HepG2 (cell line): ENCODE measurements around the gene SP6. TPM values are rescaled to one million over a fixed set of nuclear protein-coding genes. Genes with fewer than 3 reads are reported as not detected.

Experiments used
- ATAC-seq: fragments of 200-7000 bp; cut with Tn5 transposase; 3 replicates; pipeline ENCODE4 v1.9.1; 2020; ENCODE audit warnings: mild to moderate bottlenecking, moderate library complexity
- BruUV-seq: library from RNA; stranded (reverse); fragments of 400-500 nt; replicated peaks from 2 replicates; lab custom pipeline; 2021; lab: Mats Ljungman, UMichigan
- CTCF ChIA-PET: fragments of 300-600 bp; formaldehyde crosslinking; extraction: SDS; loops from one replicate; lab custom pipeline; 2021; ENCODE audit warnings: low total read pairs, inconsistent platforms, low intra/inter-chr PET ratio; lab: Yijun Ruan, JAX
- POLR2A ChIA-PET: fragments of 350-600 bp; sonication (Branson Sonifier 250); formaldehyde crosslinking; loops from one replicate; lab custom pipeline; 2020; ENCODE audit warnings: antibody characterized with exemption, inconsistent platforms; lab: Yijun Ruan, JAX
- DNase-seq: peaks from one replicate; pipeline ENCODE4 v3.0.0-alpha.2; 2015; ENCODE audit warnings: low spot score
- FAIRE-seq: peaks from 3 replicates; lab custom pipeline; 2011; peaks lifted over from hg19 to GRCh38; lab: Jason Lieb, UNC
- H2AFZ ChIP-seq: one replicate; pipeline ENCODE4 v1.6.1; 2011; ENCODE audit warnings: low read length, inconsistent platforms
- H3K27ac ChIP-seq: fragments of 300-600 bp; 3 replicates; pipeline ENCODE4 v1.8.0; 2011; ENCODE audit warnings: mixed run types, mild to moderate bottlenecking, mixed read lengths, low read length, inconsistent platforms; ENCODE audit not compliant: insufficient read depth; ENCODE audit errors: extremely low read length
- H3K27me3 ChIP-seq, 2 experiments: fragments of 200-600 bp in 1 of 2; 2 replicates in 1 of 2; 3 replicates in 1 of 2; pipeline versions ENCODE4 v1.6.0 to v1.8.0; 2011; ENCODE audit warnings: low read length in 2 of 2, mild to moderate bottlenecking in 2 of 2, moderate library complexity in 2 of 2, inconsistent platforms in 1 of 2; ENCODE audit not compliant: insufficient read depth in 2 of 2, control insufficient read depth in 1 of 2
- H3K36me3 ChIP-seq, 2 experiments: fragments of 200-600 bp in 1 of 2; replicated peaks in 1 of 2; 2 replicates in 1 of 2; 3 replicates in 1 of 2; pipeline versions ENCODE4 v1.5.1 to v1.8.0; 2011; ENCODE audit warnings: low read length in 2 of 2, inconsistent platforms in 1 of 2; ENCODE audit not compliant: insufficient read depth in 2 of 2, control insufficient read depth in 1 of 2
- H3K4me1 ChIP-seq: 2 replicates; pipeline ENCODE4 v1.5.1; 2012; ENCODE audit warnings: low read length, inconsistent platforms; ENCODE audit not compliant: insufficient read depth
- H3K4me2 ChIP-seq: 2 replicates; pipeline ENCODE4 v1.6.0; 2011; ENCODE audit warnings: low read depth, low read length, inconsistent platforms
- H3K4me3 ChIP-seq, 3 experiments: fragments of 200-600 bp in 1 of 3; sonication (generic), shearing (Covaris generic) in 1 of 3; replicated peaks in 1 of 3; 2 replicates each; pipeline ENCODE4 v1.5.1; 2011 to 2016; ENCODE audit warnings: low read length in 3 of 3, inconsistent platforms in 2 of 3, low read depth in 2 of 3, mild to moderate bottlenecking in 2 of 3, control low read depth in 1 of 3, mixed read lengths in 1 of 3; ENCODE audit not compliant: insufficient read depth in 1 of 3
- H3K79me2 ChIP-seq: one replicate; pipeline ENCODE4 v1.6.1; 2011; ENCODE audit warnings: low read length, inconsistent platforms; ENCODE audit not compliant: insufficient read depth
- H3K9ac ChIP-seq: 2 replicates; pipeline ENCODE4 v1.6.0; 2011; ENCODE audit warnings: mild to moderate bottlenecking, low read depth, low read length, inconsistent platforms; ENCODE audit not compliant: insufficient read depth
- H3K9me3 ChIP-seq: 2 replicates; pipeline ENCODE4 v1.5.1; 2012; ENCODE audit warnings: mild to moderate bottlenecking, low read length
- H4K20me1 ChIP-seq: 2 replicates; pipeline ENCODE4 v1.6.0; 2011; ENCODE audit warnings: inconsistent platforms, mild to moderate bottlenecking, low read length, moderate library complexity; ENCODE audit not compliant: insufficient read depth
- GATAD2A ChIP-seq: IDR thresholded peaks from 2 replicates; pipeline ENCODE4 v1.6.1; 2016
- IRF9 ChIP-seq: sonication (generic); formaldehyde crosslinking; IDR thresholded peaks from 2 replicates; pipeline ENCODE4 v1.8.0; 2022; ENCODE audit warnings: missing genetic modification reagents, mild to moderate bottlenecking, borderline replicate concordance
- IRX3 ChIP-seq: sonication (generic); formaldehyde crosslinking; IDR thresholded peaks from 2 replicates; pipeline ENCODE4 v1.8.1; 2023; ENCODE audit warnings: mild to moderate bottlenecking, low read depth, missing genetic modification reagents, borderline replicate concordance
- ISX ChIP-seq: sonication (generic); formaldehyde crosslinking; conservative IDR thresholded peaks from 2 replicates; pipeline ENCODE4 v1.5.0; 2020; ENCODE audit warnings: missing genetic modification reagents
- MAX ChIP-seq: IDR thresholded peaks from 2 replicates; pipeline ENCODE4 v1.6.1; 2012; ENCODE audit warnings: inconsistent platforms
- MXD1 ChIP-seq: sonication (generic); formaldehyde crosslinking; IDR thresholded peaks from 2 replicates; pipeline ENCODE4 v1.4.0; 2020; ENCODE audit warnings: mild to moderate bottlenecking, missing genetic modification reagents
- MYNN ChIP-seq: sonication (generic); formaldehyde crosslinking; IDR thresholded peaks from 2 replicates; pipeline ENCODE4 v1.4.0; 2020; ENCODE audit warnings: mild to moderate bottlenecking, low read depth, missing genetic modification reagents
- POLR2G ChIP-seq: fragments of 200-400 bp; formaldehyde crosslinking; IDR thresholded peaks from 2 replicates; pipeline ENCODE4 v1.6.1; 2018; ENCODE audit warnings: mild to moderate bottlenecking, low read depth, low read length, moderate library complexity
- RAD51 ChIP-seq: fragments of 450-650 bp; IDR thresholded peaks from 2 replicates; pipeline ENCODE4 v1.6.1; 2016; ENCODE audit warnings: borderline replicate concordance
- TCF12 ChIP-seq, 2 experiments: fragments of 450-650 bp in 1 of 2; sonication (generic) in 1 of 2; formaldehyde crosslinking in 1 of 2; IDR thresholded peaks; 2 replicates each; pipeline versions ENCODE4 v1.6.1 to v1.8.0; 2017 to 2022; ENCODE audit warnings: antibody characterized with exemption in 1 of 2, mild to moderate bottlenecking in 1 of 2, missing genetic modification reagents in 1 of 2, moderate library complexity in 1 of 2
- ZFP91 ChIP-seq: sonication (generic); formaldehyde crosslinking; IDR thresholded peaks from 2 replicates; pipeline ENCODE4 v1.9.0; 2022; ENCODE audit warnings: missing genetic modification reagents, mild to moderate bottlenecking, borderline replicate concordance
- ZKSCAN5 ChIP-seq: sonication (generic); formaldehyde crosslinking; IDR thresholded peaks from 2 replicates; pipeline ENCODE4 v1.5.1; 2020; ENCODE audit warnings: mild to moderate bottlenecking, missing genetic modification reagents
- ZNF512B ChIP-seq: sonication (generic); formaldehyde crosslinking; IDR thresholded peaks from 2 replicates; pipeline ENCODE4 v1.5.1; 2020; ENCODE audit warnings: missing genetic modification reagents, mild to moderate bottlenecking, borderline replicate concordance
- ZNF567 ChIP-seq: sonication (generic); formaldehyde crosslinking; IDR thresholded peaks from 2 replicates; pipeline ENCODE4 v1.8.1; 2023; ENCODE audit warnings: mild to moderate bottlenecking, missing genetic modification reagents, borderline replicate concordance
- ZNF766 ChIP-seq: sonication (generic); formaldehyde crosslinking; IDR thresholded peaks from 2 replicates; pipeline ENCODE4 v1.5.0; 2020; ENCODE audit warnings: missing genetic modification reagents, borderline replicate concordance
- ZZZ3 ChIP-seq: sonication (generic); formaldehyde crosslinking; IDR thresholded peaks from 2 replicates; pipeline ENCODE4 v1.4.0; 2020; ENCODE audit warnings: missing genetic modification reagents, mild to moderate bottlenecking, borderline replicate concordance
- WGBS: methylation state at CpG from one replicate; pipeline ENCODE4 v1.1.6; 2017; ENCODE audit warnings: low lambda C conversion rate; 5-methylcytosine and 5-hydroxymethylcytosine counted together
- in situ Hi-C: cut with HindIII; loops from 2 replicates; pipeline ENCODE4 v1.10.0; 2017; ENCODE audit warnings: low pct_unique_long_range_greater_than_20kb; ENCODE audit not compliant: extremely low pct_ligation_motif_present
- intact Hi-C: fragments of 100-400 bp; cut with micrococcal nuclease; formaldehyde crosslinking; loops from one replicate; pipeline ENCODE4 v1.10.0; 2022; ENCODE audit not compliant: unreplicated experiment
- polyA plus RNA-seq, 8 experiments: library from polyadenylated mRNA; depleted of rRNA in 3 of 8; stranded (reverse) in 7 of 8; unstranded in 1 of 8; fragments of >200 nt; fragmentation: Illumina TruSeq in 4 of 8; extraction: Trizol in 4 of 8; gene quantifications; 2 replicates each; pipeline versions ENCODE4 v1.2.1 to v1.2.3, GENCODE V29; 2011 to 2016; ENCODE audit warnings: low read depth in 4 of 8, missing spikeins in 1 of 8, mixed read lengths in 1 of 8; ENCODE audit not compliant: insufficient read depth in 1 of 8
- total RNA-seq, 5 experiments: library from RNA; depleted of rRNA; stranded (reverse); fragments of >200 nt; fragmentation: Illumina TruSeq; extraction: Trizol; gene quantifications; 2 replicates each; pipeline ENCODE4 v1.2.3, GENCODE V29; 2016; ENCODE audit warnings: low read depth in 1 of 5

Gene SP6
- total and polyA plus RNA-seq, 2 of the 13 experiments (the other 11 are each of a cell fraction or from before 2014, with no cell fraction given): 0.07 TPM

GRCh38 chr17:47866941-47867340, 16.0 kb upstream of the SP6 start (continued):
- no peak for TF ChIP-seq ZNF512B (CRISPR knock-in tag)
- TF ChIP-seq POLR2G: no peak
- TF ChIP-seq ZKSCAN5: no peak

GRCh38 chr17:47864791-47865216, 13.8 kb upstream of the SP6 start:
- H4K20me1 ChIP-seq: no peaks in the 10 kb centered on the region
- no peak overlapping the region for H2AFZ ChIP-seq
- FAIRE-seq: no peak
- in situ Hi-C loops: no loop called here
- no peak for TF ChIP-seq ZNF766 (CRISPR knock-in tag)
- no peak for TF ChIP-seq ZNF567 (CRISPR knock-in tag)
- TF ChIP-seq ZZZ3 (CRISPR knock-in tag): no peak
- no peak for TF ChIP-seq IRF9 (CRISPR knock-in tag)
- no peak for TF ChIP-seq ISX (CRISPR knock-in tag)
- no peak for TF ChIP-seq RAD51
- TF ChIP-seq MAX: no peak
- no peak for TF ChIP-seq IRX3 (CRISPR knock-in tag)
- no peak for TF ChIP-seq MXD1 (CRISPR knock-in tag)
- TF ChIP-seq ZFP91 (CRISPR knock-in tag): no peak
- no peak for TF ChIP-seq TCF12 (IDR thresholded peaks at IDR 0.05)
- TF ChIP-seq TCF12 (CRISPR knock-in tag; IDR thresholded peaks at IDR 0.05): no peak
- TF ChIP-seq MYNN (CRISPR knock-in tag): no peak
- no peak for TF ChIP-seq GATAD2A (CRISPR knock-in tag)
- H3K79me2 ChIP-seq: no peaks in the 10 kb centered on the region
- CTCF ChIA-PET: no interaction called here
- no peak overlapping the region for H3K4me3 ChIP-seq
- no peak overlapping the region for H3K4me2 ChIP-seq
- no TSS peak for BruUV-seq
- ATAC-seq: no peak
- no peak overlapping the region for H3K27ac ChIP-seq
- POLR2A ChIA-PET: no interaction called here
- whole genome bisulfite sequencing: 23% methylated on average over 7 of the region's 7 CpGs
- DNase-seq: no peak
- H3K9me3 ChIP-seq: no peaks in the 10 kb centered on the region
- no peak overlapping the region for H3K9ac ChIP-seq
- H3K27me3 ChIP-seq: peaks cover 3 to 18% of the 10 kb centered on the region in 2 experiments; a peak in 4 of 5 replicates
- H3K4me1 ChIP-seq: peaks cover 16% of the 10 kb centered on the region
- no peaks in the 10 kb centered on the region for H3K36me3 ChIP-seq
- intact Hi-C loops: no loop called here
